ENCODE measurements around the gene HDAC8.
"Not testable (repeated sequence)": the region's sequence is repeated elsewhere in the genome, so short reads cannot be mapped to it uniquely, and the experiment has no call there.

The HDAC8 gene

DNA sequence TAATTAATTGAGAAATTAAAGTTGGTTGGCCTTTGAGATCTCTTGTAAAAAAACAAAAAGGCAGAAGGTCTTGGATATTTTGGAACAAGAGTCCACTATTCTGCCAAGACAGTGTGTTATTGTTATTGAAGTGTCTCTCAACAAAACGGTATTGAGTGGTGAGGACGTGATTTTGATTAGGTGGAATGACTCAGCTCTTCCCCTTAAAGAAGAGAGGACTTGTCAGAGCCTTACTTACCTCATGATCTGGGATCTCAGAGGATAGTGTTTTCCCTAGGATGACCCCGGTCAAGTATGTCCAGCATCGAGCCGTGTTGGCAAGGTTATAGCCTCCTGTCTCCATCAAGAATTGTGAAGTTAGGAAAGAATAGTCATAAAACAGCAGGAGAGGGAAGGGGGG lies 110.9 kb downstream of the HDAC8 start:
- DNase-seq (ENCODE audit: low spot score): no peak
- FAIRE-seq: no peak

DNA sequence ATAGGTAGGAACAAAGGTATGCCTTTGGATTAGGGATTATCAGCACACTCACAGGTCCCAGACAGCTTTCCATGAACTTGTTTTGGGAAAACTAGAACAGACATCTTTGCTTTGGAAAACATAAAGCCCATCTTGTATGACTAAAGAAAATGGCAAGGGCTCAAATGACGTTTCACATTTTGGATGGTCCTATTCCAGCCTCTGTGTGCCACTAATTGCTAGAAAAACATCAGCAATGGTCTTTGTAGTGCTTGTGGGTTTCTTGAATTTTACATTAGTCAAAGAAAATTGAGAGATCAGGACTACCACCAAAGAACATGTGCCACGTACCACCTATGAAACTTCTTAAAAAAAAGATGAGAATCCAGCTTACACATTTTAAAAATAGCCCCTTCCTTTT lies 111.4 kb downstream of the HDAC8 start:
- no peak for FAIRE-seq

DNA sequence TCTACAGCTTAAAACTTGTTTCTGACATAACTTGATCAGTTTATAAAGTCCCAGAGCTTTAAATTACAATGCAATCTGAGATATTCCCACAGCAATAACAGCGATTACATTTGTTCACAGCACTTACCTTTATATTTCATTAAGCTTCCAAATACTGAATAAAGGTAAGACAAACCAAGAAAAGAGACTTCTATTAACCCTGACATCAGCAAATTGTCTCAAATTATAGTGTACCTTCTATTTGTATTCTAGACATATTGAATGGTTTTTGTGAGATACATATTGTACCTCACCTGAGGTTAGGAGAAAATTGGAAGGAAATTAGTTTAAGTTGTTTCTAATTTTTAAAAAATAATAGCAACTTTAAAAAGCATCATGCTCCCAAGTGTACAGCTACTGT lies 111.9 kb downstream of the HDAC8 start:
- FAIRE-seq (no peak), DNase-seq (ENCODE audit: low spot score) (no peak)

More for the DNA sequence above, 111.4 kb downstream of the HDAC8 start:
- no peak for DNase-seq (ENCODE audit: low spot score)

DNA sequence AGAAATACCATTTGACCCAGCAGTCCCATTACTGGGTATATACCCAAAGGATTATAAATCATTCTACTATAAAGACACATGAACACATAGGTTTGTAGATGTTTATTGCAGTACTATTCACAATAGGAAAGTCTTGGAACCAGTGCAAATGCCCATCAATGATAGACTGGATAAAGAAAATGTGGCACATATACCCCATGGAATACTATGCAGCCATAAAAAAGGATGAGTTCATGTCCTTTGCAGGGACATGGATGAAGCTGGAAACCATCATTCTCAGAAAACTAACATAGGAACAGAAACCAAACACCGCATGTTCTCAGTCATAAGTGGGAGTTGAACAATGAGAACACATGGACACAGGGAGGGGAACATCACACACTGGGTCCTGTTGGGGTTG lies 123.6 kb downstream of the HDAC8 start:
- not testable (repeated sequence) for FAIRE-seq; DNase-seq (ENCODE audit: low spot score)

DNA sequence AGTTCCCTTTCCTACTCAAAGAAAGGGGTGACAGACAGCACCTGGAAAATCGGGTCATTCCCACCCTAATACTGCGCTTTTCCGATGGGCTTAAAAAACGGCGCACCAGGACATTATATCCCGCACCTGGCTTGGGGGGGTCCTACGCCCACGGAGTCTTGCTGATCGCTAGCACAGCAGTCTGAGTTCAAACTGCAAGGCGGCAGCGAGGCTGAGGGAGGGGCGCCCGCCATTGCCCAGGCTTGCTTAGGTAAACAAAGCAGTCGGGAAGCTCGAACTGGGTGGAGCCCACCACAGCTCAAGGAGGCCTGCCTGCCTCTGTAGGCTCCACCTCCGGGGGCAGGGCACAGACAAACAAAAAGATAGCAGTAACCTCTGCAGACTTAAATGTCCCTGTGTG lies 131.9 kb downstream of the HDAC8 start:
- FAIRE-seq; DNase-seq (ENCODE audit: low spot score): not testable (repeated sequence)

DNA sequence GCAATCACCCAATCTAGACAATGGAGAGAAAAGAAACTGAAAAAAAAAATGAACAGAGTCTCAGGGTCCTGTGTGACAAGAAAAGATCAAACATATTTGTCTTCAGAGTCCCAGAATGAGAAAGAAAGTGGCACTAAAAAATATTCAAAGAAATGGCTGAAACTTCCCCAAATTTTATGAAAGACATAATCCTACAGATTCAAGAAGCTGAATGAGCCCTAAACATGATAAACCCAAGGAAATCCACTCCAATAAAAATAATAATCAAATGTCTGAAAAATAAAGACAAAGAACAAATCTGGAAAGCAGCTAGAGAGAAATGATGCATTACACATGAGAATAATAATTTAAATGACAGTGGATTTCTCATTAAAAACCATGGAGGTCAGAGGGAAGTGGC lies 136.6 kb downstream of the HDAC8 start:
- FAIRE-seq (no peak), DNase-seq (ENCODE audit: low spot score) (no peak)

DNA sequence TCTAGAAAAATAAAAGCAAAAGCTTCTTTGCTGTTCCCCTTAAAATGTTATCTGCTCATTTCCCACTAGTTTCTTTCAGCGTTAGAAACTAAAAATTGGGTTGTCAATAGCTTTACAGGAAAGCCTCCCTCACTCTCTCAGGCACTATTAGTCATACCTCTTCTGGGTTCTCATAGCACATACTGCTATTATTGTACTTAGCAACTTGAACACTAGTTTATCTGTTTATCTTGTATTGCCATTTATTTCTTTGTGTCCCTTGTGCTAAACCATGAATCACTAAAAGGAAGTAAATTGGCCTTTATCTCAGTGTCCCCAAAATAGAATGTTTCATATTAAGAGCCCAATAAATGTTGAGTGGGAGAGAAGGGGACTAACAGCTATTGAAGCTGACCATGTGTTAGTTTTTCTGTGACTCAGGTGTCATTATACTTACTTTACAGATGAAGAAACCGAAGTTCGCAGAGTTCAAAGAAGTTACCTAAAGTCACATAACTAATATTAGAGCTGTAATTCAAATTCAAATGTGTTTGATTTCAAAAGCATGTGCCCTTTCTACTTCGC lies 142.2 kb downstream of the HDAC8 start:
- no peak for DNase-seq (ENCODE audit: low spot score)
- no peak for FAIRE-seq

DNA sequence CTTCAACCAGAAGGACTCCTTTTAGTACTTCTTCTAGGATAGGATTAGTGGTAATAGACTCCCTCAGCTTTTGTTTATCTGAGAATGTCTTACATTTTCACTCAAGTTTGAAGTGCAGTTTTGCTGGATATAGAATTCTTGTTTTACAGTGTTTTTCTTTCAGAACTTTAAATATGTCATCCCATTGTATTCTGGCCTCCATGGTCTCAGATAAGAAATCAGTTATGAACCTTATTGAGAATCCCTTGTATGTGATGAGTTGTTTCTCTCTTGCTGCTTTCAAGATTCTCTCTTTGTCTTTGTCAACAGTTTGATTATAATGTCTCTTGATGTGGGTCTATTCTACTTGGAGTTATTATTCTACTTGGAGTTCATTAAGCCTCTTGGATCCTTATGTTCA lies 150.8 kb downstream of the HDAC8 start:
- no peak for DNase-seq (ENCODE audit: low spot score)
- FAIRE-seq: no peak

DNA sequence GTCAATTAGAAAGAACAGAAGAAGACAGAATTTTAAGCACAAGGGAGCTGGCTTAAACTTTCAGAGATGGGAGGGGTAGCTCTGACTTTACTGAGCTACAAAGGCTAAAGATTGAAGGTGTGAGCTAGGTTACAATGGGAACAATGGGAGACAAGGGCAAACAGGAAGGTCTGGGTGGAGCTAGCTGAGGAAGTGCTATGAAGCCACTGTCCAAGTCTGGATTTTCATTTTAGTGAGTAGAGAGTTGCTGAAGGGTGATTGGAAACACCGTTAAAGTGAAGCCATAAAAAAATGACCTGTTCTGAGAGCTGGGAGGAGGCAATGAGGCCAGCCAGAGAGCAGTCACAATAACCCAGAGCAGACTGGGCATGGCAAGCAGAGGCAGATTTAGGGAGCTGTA lies 162.7 kb downstream of the HDAC8 start:
- FAIRE-seq: no peak

DNA sequence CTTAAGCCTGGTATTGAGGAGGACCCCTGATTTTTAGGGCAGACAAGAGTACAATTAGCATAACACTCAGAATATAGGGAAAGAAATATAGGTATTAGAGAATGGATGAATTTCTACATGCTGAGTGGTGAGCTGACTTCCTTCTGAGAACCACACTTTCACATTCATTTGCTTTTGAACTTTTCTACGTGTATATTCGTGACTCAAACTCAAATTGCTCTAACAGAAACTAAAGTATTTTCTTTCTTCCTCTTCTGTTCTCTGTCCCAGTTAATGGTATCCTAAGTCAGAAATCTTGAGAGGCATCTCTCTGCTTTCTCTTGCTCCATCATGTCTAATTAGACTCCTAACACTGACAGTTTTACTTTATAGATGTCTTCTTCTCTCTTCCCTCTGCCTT lies 163.8 kb downstream of the HDAC8 start:
- DNase-seq (ENCODE audit: low spot score) (no peak), FAIRE-seq (no peak)

More for the DNA sequence above, 162.7 kb downstream of the HDAC8 start:
- DNase-seq (ENCODE audit: low spot score): no peak

DNA sequence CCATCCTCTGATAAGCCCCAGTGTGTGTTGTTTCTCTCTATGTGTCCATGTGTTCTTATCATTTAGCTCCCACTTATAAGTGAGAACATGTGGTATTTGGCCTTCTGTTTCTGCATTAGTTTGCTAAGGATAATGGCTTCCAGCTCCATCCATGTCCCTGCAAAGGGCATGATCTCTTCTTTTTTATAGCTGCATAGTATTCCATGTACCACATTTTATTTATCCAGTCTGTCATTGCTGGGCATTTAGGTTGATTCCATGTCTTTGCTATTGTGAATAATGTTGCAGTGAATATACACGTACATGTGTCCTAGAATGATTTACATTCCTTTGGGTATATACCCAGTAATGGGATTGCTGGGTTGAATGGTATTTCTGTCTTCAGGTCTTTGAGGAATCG lies 167.5 kb downstream of the HDAC8 start:
- FAIRE-seq: not testable (repeated sequence)

DNA sequence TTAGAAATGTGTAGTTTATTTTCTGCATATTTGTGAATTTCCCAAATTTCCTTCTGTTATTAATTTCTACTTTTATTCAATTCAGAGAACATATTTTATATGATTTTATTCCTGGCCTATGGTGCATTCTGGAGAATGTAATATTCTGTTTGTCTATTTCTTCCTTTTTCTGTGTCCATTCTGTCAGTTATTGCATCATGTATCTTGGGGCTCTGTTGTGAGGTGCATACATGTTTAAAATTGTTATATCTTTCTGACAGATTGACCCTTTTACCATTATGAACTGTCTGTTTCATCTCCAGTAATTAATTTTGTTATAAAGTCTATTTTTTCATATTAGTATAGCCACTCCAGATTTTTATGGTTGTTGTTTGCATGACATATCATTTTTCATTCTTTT lies 170.0 kb downstream of the HDAC8 start:
- DNase-seq (ENCODE audit: low spot score) (no peak), FAIRE-seq (no peak)

More for the DNA sequence above, 167.5 kb downstream of the HDAC8 start:
- not testable (repeated sequence) for DNase-seq (ENCODE audit: low spot score)

DNA sequence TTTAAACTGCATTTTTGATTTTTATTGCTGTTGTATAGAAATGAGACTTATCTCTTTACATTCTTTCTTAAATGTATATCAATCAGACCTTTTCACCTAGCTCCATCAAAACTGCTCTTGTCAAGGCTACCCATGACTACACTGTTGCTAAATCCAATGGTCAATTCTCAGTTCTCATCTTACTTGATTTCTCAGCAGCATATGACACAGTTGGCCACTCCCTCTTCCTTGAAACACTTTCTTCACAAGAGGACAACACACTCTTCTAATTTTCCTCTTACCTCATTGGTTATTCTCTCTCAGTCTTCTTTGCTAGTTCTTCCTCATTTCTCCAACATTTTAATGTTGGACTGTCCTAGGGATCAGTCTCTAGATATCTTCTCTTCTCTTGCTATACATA lies 172.8 kb downstream of the HDAC8 start:
- FAIRE-seq: no peak
- no peak for DNase-seq (ENCODE audit: low spot score)

DNA sequence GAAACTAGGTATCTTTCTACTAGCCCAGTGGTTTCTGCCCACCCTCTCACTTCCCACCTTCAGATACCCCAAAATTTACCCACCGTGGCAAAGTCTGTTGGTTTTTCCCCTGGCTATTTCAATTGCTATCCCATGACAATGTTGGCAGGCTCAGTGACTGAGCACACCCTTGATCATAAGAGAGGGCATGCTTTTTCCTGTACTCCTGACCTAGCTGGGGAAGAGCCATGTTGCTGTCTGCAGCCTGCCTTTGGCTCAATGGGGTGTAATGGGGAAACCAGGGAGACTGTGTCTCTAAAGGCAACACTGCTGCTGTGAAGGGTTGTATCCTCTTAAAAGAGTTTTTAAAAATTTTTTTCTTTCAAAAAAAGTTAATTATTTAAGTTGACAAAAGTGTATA lies 176.5 kb downstream of the HDAC8 start:
- DNase-seq (ENCODE audit: low spot score) (no peak), FAIRE-seq (no peak)

DNA sequence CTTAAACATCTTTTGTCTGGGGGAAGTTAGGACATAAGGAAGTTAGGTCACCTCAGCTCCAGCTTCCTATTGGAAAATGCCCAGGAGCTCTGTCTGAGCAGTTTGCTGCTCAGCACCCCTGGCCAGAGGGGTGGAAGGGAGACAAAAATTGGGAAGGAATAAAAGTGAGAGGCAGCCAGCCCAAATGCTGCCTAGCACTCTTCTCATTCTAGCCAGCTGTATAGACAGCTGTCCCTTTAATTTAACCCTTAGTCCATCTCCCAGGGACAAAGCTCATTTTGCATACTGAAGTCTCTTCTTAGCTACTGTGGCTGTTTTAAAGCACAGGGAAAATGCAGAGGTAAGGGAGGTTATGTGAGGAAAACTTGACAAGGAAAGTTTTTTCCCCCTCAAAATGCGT lies 177.4 kb downstream of the HDAC8 start:
- DNase-seq (ENCODE audit: low spot score): no peak
- no peak for FAIRE-seq

DNA sequence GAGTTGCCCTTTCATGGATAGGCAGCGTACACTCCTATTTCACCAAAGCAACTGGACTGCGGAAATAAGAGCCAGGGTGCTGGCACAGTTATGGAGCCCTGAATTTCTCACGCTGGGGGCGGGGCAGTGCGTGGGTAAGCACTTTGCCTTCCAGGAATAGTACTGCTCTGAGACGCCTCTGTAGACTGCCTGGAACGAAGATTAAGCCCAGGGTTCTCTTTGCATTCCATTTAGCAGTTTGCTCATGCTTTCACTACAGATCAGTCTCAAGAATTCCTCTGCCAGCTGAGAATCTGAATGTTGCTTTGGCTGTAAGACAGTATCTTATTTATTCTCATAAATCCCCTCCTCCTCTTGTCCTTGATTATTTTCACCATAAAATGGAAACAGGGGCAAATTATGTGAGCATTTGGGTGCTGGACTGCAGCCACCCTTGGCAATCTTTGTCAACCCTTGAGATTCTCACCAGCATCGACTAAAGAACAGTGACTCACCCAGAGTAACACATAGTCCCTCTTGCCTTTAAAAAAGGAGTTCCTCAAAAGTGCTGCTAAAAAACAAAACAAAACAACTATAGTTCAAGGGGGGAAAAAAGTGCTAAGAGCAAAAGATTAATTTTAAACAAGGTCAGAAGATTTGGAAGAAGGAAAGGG lies 178.0 kb downstream of the HDAC8 start:
- FAIRE-seq (no peak), DNase-seq (ENCODE audit: low spot score) (no peak)

DNA sequence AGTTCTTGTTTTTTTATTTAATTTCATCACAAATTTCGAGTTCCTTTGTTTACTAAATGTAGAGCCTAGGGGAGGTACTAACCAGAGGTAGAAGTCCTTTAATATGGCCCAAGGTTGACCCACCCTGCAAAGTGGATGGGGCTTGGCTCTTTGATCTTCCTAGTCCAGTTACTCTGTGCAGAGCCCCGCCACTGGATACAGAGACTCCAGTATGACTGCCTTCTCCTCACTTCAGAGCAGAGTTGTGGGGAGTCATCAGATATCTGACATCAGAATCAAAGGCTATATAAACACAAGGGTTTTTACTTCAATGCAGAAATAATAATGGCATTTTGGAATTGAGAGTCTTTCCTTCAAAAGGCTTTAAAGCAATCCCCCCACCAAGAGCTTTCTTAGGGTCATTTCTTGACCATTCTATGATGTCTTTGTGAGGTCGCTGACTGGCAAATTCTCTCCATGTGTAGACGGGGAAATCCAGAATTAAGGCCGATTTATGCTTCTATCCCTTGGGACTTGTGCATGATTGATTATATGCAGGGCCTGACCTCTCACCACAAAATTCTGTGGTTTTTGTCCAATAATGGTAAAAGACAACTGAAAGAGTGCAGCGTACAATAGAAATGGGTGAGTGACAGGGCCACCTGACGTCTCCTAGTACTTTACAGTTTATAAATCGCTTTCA lies 178.7 kb downstream of the HDAC8 start:
- no peak for DNase-seq (ENCODE audit: low spot score)
- FAIRE-seq: no peak

DNA sequence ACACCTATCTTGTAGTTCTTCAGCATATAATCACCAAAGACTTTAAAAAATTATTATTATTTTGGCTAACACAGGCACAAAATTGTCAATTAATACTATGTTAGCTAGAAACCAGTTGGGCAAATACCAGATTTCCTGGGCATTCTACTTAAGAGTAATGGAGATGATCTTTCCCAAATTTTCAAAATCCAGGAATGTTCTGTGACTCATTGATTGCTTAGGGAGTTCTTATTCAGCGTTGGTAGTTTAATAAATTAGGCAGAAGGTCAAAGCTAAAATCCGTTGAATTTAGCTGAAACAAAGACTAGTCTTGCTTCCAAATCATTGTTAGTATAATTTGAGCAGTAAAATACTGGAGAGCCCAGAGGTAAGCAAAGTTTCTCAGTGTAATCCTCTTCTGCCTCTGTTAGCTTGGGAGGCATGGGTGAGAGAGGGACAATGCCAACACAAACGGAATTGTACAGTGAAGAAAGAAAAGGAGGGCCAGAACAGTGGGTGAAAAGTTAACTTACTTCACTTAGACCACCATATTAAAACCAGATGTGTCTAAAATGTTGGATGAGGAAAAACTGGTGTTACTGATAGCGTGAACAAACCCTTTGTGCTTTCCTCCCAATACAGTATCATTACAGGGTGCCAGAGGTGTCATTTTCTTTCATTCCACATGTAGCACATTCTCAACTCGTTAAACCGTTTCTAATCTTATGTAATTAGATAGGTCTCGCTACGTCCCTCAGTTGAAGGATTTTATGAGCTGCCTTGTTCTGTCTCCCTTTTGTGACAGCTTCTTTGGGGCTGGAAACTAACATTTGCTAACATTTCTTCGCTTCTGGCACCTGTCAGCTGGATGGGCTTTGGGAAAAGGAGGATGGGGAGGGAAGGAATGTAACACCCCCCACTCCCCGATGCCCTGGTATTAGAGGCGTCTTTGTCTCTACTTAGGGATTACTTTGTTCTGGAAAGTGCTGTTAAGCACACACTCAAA lies 179.5 kb downstream of the HDAC8 start:
- DNase-seq (ENCODE audit: low spot score) (no peak), FAIRE-seq (no peak)

DNA sequence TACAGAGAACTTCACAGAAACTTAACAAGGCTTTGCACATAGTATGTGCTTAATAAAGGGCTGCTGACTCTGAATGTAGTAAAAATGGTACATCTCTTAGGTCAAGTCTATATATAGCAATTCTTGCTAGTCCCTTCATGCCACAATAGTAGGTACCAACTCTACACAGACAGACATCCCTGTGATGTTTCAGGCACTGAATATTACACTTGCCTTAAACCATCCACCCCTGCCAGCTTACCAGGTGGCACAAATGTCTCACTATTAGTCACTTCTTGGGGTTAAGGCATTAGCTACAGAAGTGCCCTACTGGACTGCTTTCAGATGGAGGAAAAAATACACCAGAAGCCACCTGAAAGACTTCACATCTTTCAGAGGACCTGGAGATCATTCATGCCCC lies 180.6 kb downstream of the HDAC8 start:
- DNase-seq (ENCODE audit: low spot score) (no peak), FAIRE-seq (no peak)

DNA sequence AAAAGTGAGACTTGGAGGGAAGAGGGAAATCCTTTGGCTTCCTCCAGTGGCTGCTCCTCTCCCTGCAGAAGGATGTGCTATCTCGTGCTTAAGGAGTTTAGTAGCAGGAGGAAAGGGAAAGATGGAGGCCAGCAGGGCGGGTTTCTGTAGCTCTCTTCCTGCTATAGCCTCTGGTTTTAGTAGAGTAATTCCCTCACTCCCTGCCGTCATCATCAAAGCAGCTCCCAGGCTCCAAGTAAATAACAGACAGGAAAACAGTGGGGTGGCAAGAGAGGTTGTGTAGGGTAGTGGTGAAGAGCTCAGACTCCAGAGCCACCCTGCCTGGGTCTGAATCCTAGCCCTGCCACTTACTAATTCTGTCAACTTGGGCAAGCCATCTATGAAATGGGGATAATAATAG lies 185.4 kb downstream of the HDAC8 start:
- DNase-seq (ENCODE audit: low spot score): no peak
- FAIRE-seq: no peak

DNA sequence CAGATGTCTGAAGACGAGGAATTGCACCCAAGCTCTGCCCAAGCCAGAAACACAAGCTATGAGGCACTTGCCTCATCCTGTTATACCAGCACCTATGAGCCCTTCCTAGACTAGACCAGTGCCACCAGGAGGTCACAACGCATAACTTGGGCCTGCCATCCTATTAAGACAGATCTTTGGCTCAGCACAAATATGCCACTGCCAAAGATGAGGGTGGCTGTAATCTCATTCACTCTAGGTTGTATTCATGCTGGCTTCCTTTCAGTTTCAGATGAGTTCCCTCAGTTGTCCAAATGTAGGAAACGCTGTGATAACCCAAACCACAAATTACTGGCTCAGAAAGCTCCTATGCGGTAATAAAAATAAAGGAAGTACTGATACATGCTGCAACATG lies 190.4 kb downstream of the HDAC8 start:
- no peak for FAIRE-seq
- DNase-seq (ENCODE audit: low spot score): no peak

Measured in RCC 7860 (cell line).